Measurements from ENCODE around the gene CNNM3. TPM values are rescaled to one million over a fixed set of nuclear protein-coding genes. Genes with fewer than 3 reads are reported as not detected.

The CNNM3 gene
- total RNA-seq, 1 donor from 2014 or later, result 6.1 TPM

DNA sequence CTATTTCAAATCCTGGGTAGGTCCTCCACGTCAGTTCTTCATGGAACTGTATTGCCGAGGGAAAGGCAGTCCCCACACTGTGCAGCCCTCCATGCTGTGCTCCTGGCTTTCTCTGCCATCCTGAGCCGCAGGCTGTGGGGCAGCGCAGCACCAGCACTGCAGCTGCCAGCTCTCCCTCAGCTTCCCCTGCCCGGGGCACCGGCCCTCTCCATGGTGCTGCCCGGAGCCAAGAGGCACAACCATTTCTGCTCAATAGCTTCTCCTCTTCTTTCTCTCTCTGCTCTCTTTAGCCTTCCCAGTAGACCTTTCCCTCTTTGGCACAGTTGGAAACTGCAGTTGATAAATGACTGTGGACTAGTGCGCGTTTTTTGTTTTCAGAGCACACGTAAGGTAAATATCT lies 15.6 kb downstream of the CNNM3 start:
- no peaks in the 10 kb centered on the region for H3K27me3 ChIP-seq (ENCODE audit: control insufficient read depth, insufficient read depth, low read length)
- peaks cover 17% of the 10 kb centered on the region for H3K36me3 ChIP-seq (ENCODE audit: control insufficient read depth, insufficient read depth, low read length)
- no peak overlapping the region for H3K4me3 ChIP-seq (ENCODE audit: low read depth, low read length)
- DNase-seq (ENCODE audit: low read depth) (no peak), FAIRE-seq (no peak)
- TF ChIP-seq, protein P1, sequence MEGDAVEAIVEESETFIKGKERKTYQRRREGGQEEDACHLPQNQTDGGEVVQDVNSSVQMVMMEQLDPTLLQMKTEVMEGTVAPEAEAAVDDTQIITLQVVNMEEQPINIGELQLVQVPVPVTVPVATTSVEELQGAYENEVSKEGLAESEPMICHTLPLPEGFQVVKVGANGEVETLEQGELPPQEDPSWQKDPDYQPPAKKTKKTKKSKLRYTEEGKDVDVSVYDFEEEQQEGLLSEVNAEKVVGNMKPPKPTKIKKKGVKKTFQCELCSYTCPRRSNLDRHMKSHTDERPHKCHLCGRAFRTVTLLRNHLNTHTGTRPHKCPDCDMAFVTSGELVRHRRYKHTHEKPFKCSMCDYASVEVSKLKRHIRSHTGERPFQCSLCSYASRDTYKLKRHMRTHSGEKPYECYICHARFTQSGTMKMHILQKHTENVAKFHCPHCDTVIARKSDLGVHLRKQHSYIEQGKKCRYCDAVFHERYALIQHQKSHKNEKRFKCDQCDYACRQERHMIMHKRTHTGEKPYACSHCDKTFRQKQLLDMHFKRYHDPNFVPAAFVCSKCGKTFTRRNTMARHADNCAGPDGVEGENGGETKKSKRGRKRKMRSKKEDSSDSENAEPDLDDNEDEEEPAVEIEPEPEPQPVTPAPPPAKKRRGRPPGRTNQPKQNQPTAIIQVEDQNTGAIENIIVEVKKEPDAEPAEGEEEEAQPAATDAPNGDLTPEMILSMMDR (IDR thresholded peaks at IDR 0.05; ENCODE audit: insufficient read depth, low read length, severe bottlenecking), result no peak

DNA sequence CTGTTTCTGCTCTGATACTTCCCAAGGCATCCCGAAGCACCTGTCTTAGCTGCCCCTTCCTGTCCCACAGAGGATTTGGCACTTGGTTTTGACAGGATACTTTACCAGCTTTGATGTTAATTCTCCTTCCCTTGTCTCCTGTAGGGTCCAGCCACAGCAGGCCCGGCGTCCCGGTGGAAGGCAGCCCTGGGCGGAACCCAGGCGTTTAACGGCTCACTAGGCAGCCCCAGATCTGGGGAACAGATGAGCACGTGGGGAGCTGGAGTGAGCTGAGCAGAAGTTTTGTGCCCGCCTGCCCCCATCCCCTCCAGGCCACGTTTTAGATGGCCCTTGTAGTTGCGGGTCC lies 16.3 kb downstream of the CNNM3 start:
- no peaks in the 10 kb centered on the region for H3K27me3 ChIP-seq (ENCODE audit: control insufficient read depth, insufficient read depth, low read length)
- H3K36me3 ChIP-seq (ENCODE audit: control insufficient read depth, insufficient read depth, low read length), result peaks cover 16% of the 10 kb centered on the region
- no peak for FAIRE-seq
- no peak overlapping the region for H3K4me3 ChIP-seq (ENCODE audit: low read depth, low read length)
- no peak for DNase-seq (ENCODE audit: low read depth)
- TF ChIP-seq, protein P1 (IDR thresholded peaks at IDR 0.05; ENCODE audit: insufficient read depth, low read length, severe bottlenecking), result no peak

DNA sequence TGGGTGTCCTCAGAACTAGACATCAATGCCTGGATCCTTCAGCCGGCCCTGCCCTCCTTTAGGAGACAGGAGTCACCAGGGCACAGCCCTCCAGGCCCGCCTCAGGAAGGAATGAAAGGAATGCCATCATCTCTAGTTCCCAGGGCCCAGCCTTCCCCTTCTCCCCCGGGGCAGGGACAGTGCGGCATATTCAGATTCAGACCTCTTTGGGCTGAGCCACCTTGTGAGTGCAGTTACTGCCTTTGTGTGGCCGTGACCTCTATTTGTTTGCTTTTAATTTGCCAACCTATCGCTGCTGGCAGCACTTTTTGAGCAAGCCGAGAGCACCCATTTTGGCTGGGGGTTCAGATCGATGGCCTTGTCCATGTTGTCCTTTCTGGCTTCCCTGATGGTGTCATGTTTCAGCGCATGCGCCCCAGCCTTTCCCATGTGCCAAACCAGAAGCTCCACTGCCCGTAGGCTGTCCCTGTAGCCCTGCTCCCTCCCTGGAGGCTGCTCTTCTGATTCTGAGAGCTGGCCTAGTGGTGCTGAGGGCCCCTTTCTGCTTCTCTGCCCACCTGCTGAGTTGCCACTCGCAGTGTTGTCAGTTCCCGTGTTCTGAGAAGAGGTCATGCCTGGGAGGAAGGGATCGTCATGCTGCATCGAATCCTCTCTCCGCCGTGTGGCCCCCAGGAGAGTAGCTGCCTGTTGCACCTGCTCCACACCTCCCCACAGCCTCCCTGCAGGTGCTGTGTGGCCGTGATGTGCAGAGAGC lies 16.9 kb downstream of the CNNM3 start:
- FAIRE-seq, result peak; percentile 94

DNA sequence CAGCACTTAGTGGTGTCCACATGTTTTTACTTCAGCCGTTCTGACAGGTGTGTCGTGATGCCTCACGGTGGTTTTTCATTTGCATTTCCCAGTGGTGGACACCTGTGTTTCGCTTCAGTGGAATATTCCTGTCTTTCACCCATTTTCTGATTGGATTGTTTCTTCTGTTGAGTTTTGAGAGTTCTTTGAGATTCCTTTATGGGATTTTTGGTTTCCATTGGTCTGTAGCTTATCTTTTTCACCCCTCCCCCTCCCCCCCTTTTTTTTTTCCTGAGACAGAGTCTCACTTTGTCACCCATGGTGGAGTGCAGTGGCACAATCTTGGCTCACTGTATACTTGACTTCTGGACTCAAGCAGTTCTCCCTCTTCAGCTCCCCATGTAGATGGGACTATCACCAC lies 19.8 kb downstream of the CNNM3 start:
- DNase-seq (ENCODE audit: low read depth) (no peak), FAIRE-seq (no peak)
- H3K4me3 ChIP-seq (ENCODE audit: low read depth, low read length), result no peak overlapping the region
- H3K27me3 ChIP-seq (ENCODE audit: control insufficient read depth, insufficient read depth, low read length), result no peaks in the 10 kb centered on the region
- H3K36me3 ChIP-seq (ENCODE audit: control insufficient read depth, insufficient read depth, low read length), result peaks cover 4% of the 10 kb centered on the region
- TF ChIP-seq, protein P1 (IDR thresholded peaks at IDR 0.05; ENCODE audit: insufficient read depth, low read length, severe bottlenecking), result no peak

More for the DNA sequence above, 16.9 kb downstream of the CNNM3 start:
- Histone ChIP-seq H3K36me3 (ENCODE audit: control insufficient read depth, insufficient read depth, low read length) (peaks cover 11% of the 10 kb centered on the region), H3K4me3 (ENCODE audit: low read depth, low read length) (no peak overlapping the region), H3K27me3 (ENCODE audit: control insufficient read depth, insufficient read depth, low read length) (no peaks in the 10 kb centered on the region)
- DNase-seq (ENCODE audit: low read depth), result peak; percentile 59
- TF ChIP-seq, protein P1 (IDR thresholded peaks at IDR 0.05; ENCODE audit: insufficient read depth, low read length, severe bottlenecking), result no peak

DNA sequence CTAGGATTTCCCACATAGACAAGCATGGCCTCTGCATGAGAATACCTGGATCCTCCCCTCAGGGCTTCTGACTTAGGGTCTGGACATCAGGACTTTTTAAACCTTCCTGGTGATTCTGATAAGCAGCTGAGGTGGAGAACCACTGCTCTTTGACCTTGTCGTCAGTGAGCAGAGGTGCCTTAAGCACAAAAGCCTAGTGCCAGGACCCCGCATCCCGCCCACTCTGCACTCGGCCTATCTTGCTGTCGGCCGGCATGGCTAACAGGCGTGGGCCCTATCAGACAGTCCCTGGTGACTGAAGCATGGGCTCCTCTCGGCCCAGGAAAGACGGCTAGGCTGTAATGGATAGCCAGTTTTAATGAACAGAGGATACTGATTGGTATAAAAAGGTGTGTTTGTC lies 21.5 kb downstream of the CNNM3 start:
- no peak overlapping the region for H3K4me3 ChIP-seq (ENCODE audit: low read depth, low read length)
- DNase-seq (ENCODE audit: low read depth) (no peak), FAIRE-seq (no peak)
- peaks cover 2% of the 10 kb centered on the region for H3K36me3 ChIP-seq (ENCODE audit: control insufficient read depth, insufficient read depth, low read length)
- no peaks in the 10 kb centered on the region for H3K27me3 ChIP-seq (ENCODE audit: control insufficient read depth, insufficient read depth, low read length)
- TF ChIP-seq, protein P1 (IDR thresholded peaks at IDR 0.05; ENCODE audit: insufficient read depth, low read length, severe bottlenecking), result no peak
